ENCODE data around the gene GRK5.
"Not testable (repeated sequence)": the region's sequence is repeated elsewhere in the genome, so short reads cannot be mapped to it uniquely, and the experiment has no call there.

Gene GRK5

GRCh38 chr10:119250641-119251314, 43.4 kb downstream of the GRK5 start:
- DNase-seq: no peak

GRCh38 chr10:119251315-119251708, 43.9 kb downstream of the GRK5 start:
- no peak for DNase-seq

- DNase-seq: peak; percentile 56
Measured at GRCh38 chr10:119252051-119252465, 44.7 kb downstream of the GRK5 start.

GRCh38 chr10:119252470-119253151, 45.2 kb downstream of the GRK5 start:
- no peak for DNase-seq

- peak; percentile 56 for DNase-seq
Measured at GRCh38 chr10:119253433-119254174, 46.2 kb downstream of the GRK5 start.

GRCh38 chr10:119254335-119254734, 47.0 kb downstream of the GRK5 start:
- no peak for DNase-seq

- no peak for DNase-seq
Measured at GRCh38 chr10:119256030-119256429, 48.7 kb downstream of the GRK5 start.

- DNase-seq: no peak
Measured at GRCh38 chr10:119256897-119257296, 49.5 kb downstream of the GRK5 start.

GRCh38 chr10:119257899-119258419, 50.6 kb downstream of the GRK5 start:
- no peak for DNase-seq

GRCh38 chr10:119259345-119259744, 52.0 kb downstream of the GRK5 start:
- no peak for DNase-seq

GRCh38 chr10:119261016-119261415, 53.6 kb downstream of the GRK5 start:
- DNase-seq: not testable (repeated sequence)

- no peak for DNase-seq
Measured at GRCh38 chr10:119263951-119264617, 56.7 kb downstream of the GRK5 start.

- DNase-seq: no peak
Measured at GRCh38 chr10:119265691-119266090, 58.3 kb downstream of the GRK5 start.

GRCh38 chr10:119267384-119267783, 60.0 kb downstream of the GRK5 start:
- no peak for DNase-seq

- no peak for DNase-seq
Measured at GRCh38 chr10:119268428-119268827, 61.1 kb downstream of the GRK5 start.

- DNase-seq: no peak
Measured at GRCh38 chr10:119268871-119269506, 61.6 kb downstream of the GRK5 start.

- DNase-seq: no peak
Measured at GRCh38 chr10:119269737-119270136, 62.4 kb downstream of the GRK5 start.

GRCh38 chr10:119270762-119271366, 63.5 kb downstream of the GRK5 start:
- DNase-seq: no peak

GRCh38 chr10:119272338-119272734, 65.0 kb downstream of the GRK5 start:
- DNase-seq: not testable (repeated sequence)

GRCh38 chr10:119272736-119273135, 65.4 kb downstream of the GRK5 start:
- DNase-seq: no peak

GRCh38 chr10:119273413-119273812, 66.0 kb downstream of the GRK5 start:
- DNase-seq: no peak
